Colonic mucosa (tissue), 4 donors: Measurements from ENCODE around the gene DOCK9. TPM values are rescaled to one million over a fixed set of nuclear protein-coding genes. Genes with fewer than 3 reads are reported as not detected.

ENCODE experiments used
- DNase-seq: peaks from one replicate; pipeline ENCODE4 v3.0.0-alpha.2; 2020
- H3K27ac ChIP-seq: fragments of 200-600 bp; one replicate; pipeline ENCODE4 v1.8.0; 2021
- H3K27me3 ChIP-seq: fragments of 200-600 bp; one replicate; pipeline ENCODE4 v1.8.0; 2021
- H3K36me3 ChIP-seq: fragments of 200-600 bp; one replicate; pipeline ENCODE4 v1.8.0; 2021
- H3K4me1 ChIP-seq: fragments of 200-600 bp; one replicate; pipeline ENCODE4 v1.8.0; 2021; ENCODE audit warnings: mild to moderate bottlenecking
- H3K4me3 ChIP-seq: fragments of 200-600 bp; one replicate; pipeline ENCODE4 v1.8.0; 2021
- H3K9ac ChIP-seq, 2 donors: one replicate each; pipeline ENCODE4 v1.7.0; 2013; ENCODE audit warnings: control low read depth in 2 of 2, low read depth in 2 of 2, low read length in 2 of 2
- H3K9me3 ChIP-seq: fragments of 200-600 bp; one replicate; pipeline ENCODE4 v1.8.0; 2021
- intact Hi-C: fragments of 100-400 bp; cut with DNase I; formaldehyde crosslinking; loops from one replicate; pipeline ENCODE4 v1.14.1; 2022
- total RNA-seq, 2 donors: library from RNA; stranded (reverse); fragmentation: NEBNext Ultra II Directional in 1 of 2; extraction: Animal tissue kit (Norgen Biotek cat#: 25700) in 1 of 2; gene quantifications; one replicate each; pipeline ENCODE4 v1.2.1, GENCODE V29; 2021
- TF ChIP-seq, protein P1 (sequence below): fragments of 200-600 bp; IDR thresholded peaks from one replicate; pipeline ENCODE4 v1.8.0; 2022; ENCODE audit warnings: antibody characterized with exemption, mild to moderate bottlenecking
- donor health status: healthy.
- donor health status: DM: no; HTN: no; CAD: no.
- donor health status: DM: no; HTN: no; CAD: no.

The DOCK9 gene
- total RNA-seq, 2 donors from 2014 or later = 42.3 to 52.4 TPM

DNA sequence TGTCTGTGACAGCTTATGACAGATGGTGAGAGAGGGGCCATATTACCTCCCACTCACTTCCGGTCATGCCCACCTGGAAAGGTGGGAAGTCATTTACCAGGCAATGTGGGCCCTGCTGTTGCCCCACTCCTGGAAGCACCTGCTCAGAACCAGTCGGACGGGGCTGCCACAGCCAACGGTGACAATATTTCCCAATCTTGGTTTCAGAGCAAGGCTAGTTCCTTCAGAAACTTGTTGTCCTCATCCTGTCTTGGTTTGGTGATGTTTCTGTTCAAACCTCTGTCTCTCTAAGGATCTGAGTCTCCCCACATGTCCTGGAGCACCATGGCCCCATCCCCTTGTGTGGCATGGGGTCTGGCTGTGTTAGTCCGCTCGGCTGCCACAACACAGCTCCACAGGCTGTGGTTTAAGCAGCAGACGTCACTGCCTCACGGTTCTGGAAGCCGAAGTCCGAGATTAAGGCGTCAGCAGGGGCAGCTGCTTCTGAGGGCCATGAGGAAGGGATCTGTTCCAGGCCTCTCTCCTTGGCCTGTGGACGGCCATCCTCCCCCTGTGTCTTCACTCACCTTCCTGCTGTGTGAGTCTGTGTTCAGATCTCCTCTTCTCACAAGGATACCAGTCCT lies 193.9 kb downstream of the DOCK9 start:
- Histone ChIP-seq H3K9ac (no peak overlapping the region), H3K27me3 (no peaks in the 10 kb centered on the region), H3K36me3 (no peaks in the 10 kb centered on the region), H3K9me3 (no peaks in the 10 kb centered on the region), H3K4me1 (no peaks in the 10 kb centered on the region), H3K27ac (no peak overlapping the region), H3K4me3 (no peak overlapping the region)
- TF ChIP-seq, protein P1, sequence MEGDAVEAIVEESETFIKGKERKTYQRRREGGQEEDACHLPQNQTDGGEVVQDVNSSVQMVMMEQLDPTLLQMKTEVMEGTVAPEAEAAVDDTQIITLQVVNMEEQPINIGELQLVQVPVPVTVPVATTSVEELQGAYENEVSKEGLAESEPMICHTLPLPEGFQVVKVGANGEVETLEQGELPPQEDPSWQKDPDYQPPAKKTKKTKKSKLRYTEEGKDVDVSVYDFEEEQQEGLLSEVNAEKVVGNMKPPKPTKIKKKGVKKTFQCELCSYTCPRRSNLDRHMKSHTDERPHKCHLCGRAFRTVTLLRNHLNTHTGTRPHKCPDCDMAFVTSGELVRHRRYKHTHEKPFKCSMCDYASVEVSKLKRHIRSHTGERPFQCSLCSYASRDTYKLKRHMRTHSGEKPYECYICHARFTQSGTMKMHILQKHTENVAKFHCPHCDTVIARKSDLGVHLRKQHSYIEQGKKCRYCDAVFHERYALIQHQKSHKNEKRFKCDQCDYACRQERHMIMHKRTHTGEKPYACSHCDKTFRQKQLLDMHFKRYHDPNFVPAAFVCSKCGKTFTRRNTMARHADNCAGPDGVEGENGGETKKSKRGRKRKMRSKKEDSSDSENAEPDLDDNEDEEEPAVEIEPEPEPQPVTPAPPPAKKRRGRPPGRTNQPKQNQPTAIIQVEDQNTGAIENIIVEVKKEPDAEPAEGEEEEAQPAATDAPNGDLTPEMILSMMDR = no peak
- intact Hi-C loops = no loop called here
- DNase-seq = no peak

DNA sequence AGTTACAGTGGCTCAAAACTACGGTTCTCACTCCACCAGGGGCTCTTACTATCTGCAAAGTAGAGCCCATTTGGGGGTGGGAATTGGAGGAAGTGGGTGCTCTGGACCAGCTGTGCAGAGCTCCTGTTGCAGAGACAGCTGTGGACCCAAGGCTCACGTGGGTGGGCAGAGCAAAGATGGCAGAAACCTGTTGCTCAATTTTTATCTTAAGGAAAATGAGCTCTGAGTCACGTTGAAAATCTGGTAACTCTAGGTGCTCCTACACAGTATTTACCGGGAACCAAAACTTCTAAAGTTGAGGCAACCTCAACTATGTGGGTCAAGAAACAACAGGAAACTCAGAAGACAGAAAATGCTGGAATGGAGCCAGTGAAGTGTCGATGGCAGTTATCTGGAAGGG lies 195.2 kb downstream of the DOCK9 start:
- intact Hi-C loops = no loop called here
- Histone ChIP-seq H3K9me3 (no peaks in the 10 kb centered on the region), H3K36me3 (no peaks in the 10 kb centered on the region), H3K27me3 (no peaks in the 10 kb centered on the region), H3K9ac (no peak overlapping the region), H3K27ac (no peak overlapping the region), H3K4me1 (no peaks in the 10 kb centered on the region), H3K4me3 (no peak overlapping the region)
- TF ChIP-seq, protein P1 = no peak
- no peak for DNase-seq

DNA sequence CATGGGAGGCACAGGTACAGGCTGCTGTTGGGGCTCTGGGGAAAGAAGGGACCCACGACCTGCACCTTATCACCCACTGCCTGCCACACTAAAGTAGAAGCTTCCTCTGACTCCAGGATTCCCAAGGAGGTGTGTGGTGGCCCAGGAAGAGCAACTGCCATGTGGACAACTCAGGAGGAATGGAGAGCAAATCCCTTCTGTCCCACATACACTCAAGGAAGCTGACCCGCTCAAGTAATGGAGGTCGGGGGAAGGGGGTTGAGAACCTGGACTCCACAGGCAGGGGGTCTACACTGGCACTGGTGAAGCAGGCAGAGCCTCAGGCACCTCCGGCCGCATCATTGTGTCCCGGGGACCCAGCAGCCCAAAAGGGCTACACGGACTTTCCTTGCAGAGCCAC lies 196.0 kb downstream of the DOCK9 start:
- intact Hi-C loops = no loop called here
- Histone ChIP-seq H3K27ac (no peak overlapping the region), H3K9ac (no peak overlapping the region), H3K36me3 (no peaks in the 10 kb centered on the region), H3K4me1 (no peaks in the 10 kb centered on the region), H3K27me3 (no peaks in the 10 kb centered on the region), H3K4me3 (no peak overlapping the region), H3K9me3 (no peaks in the 10 kb centered on the region)
- TF ChIP-seq, protein P1 = no peak
- no peak for DNase-seq

DNA sequence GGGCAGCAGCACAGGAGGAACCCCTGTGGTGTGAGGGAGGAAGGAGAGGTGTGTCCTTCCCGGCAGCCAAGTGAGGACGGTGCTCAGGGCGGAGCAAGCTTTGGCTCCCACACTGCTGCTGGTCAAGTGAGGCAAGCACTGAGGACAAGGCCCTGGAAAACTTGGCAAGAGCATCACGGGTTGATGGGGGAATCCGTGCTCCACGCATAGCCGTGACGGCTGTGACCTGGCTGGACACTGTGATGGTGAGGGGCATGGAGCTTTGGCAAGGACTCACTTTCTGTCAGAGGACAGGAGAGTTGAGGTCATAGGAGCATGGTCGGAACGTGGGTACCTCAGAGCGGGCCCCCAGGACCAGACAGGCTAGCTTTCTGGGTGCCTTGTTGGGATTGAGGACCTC lies 196.4 kb downstream of the DOCK9 start:
- Histone ChIP-seq H3K9ac (no peak overlapping the region), H3K9me3 (no peaks in the 10 kb centered on the region), H3K4me1 (no peaks in the 10 kb centered on the region), H3K4me3 (no peak overlapping the region), H3K27ac (no peak overlapping the region), H3K27me3 (no peaks in the 10 kb centered on the region), H3K36me3 (no peaks in the 10 kb centered on the region)
- intact Hi-C loops = no loop called here
- TF ChIP-seq, protein P1 = no peak
- DNase-seq = no peak

DNA sequence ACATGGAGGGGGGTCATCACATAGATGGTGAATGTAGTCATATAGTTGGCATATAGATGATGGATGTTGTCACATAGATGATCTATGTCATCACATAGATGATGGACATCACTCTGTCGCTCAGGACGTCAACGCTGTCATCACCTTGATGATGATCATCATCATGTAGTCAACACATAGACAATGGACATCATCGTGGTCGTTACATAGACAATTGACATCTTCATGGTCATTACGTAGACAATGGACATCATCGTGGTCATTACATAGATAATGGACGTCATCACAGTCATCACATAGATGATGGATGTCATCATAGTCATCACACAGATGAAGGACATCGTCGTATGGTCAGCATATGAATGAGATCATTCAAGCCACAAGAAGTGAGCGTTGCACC lies 196.8 kb downstream of the DOCK9 start:
- no peak overlapping the region for H3K9ac ChIP-seq
- TF ChIP-seq, protein P1 = no peak
- no peaks in the 10 kb centered on the region for H3K36me3 ChIP-seq
- no peaks in the 10 kb centered on the region for H3K4me1 ChIP-seq
- no peak overlapping the region for H3K27ac ChIP-seq
- intact Hi-C loops = no loop called here
- no peaks in the 10 kb centered on the region for H3K9me3 ChIP-seq
- no peak overlapping the region for H3K4me3 ChIP-seq
- DNase-seq = no peak
- no peaks in the 10 kb centered on the region for H3K27me3 ChIP-seq
